Measurements from ENCODE around the gene CHIC2. TPM values are rescaled to one million over a fixed set of nuclear protein-coding genes. Genes with fewer than 3 reads are reported as not detected.

The CHIC2 gene
- total RNA-seq, 1 donor from 2014 or later = 51.3 TPM

- no peak for DNase-seq
Observed at GRCh38 chr4:54005475-54005874, 58.9 kb downstream of the CHIC2 start.

GRCh38 chr4:54004463-54004862 is 59.9 kb downstream of the CHIC2 start:
- no peak for DNase-seq

GRCh38 chr4:54001668-54002365 is 62.6 kb downstream of the CHIC2 start:
- no peak for DNase-seq

- no peak for DNase-seq
Observed at GRCh38 chr4:53997898-53998297, 66.5 kb downstream of the CHIC2 start.

GRCh38 chr4:53994382-53995102 is 69.9 kb downstream of the CHIC2 start:
- DNase-seq = no peak

DNA sequence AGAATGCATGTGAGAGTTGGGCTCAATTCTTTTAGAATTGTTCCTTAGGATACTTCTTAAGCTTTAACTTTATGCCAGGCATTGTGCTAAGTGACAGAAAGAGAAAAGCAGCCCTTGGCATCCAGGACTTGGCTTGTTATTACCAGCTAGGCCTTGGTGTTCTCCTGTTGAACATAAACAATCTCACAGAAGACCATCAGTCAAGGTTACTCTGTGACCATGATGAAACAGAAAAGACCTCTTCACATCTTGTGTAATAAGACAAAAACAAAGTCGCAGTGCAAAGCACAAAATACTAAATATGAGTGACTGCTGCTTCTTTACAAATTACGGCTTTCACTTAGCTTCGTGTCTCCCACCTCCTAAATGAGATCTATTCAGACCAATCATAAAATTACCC is 71.6 kb downstream of the CHIC2 start:
- DNase-seq = no peak

GRCh38 chr4:53991821-53992220 is 72.6 kb downstream of the CHIC2 start:
- no peak for DNase-seq

- no peak for DNase-seq
Observed at GRCh38 chr4:53990641-53991040, 73.8 kb downstream of the CHIC2 start.

DNA sequence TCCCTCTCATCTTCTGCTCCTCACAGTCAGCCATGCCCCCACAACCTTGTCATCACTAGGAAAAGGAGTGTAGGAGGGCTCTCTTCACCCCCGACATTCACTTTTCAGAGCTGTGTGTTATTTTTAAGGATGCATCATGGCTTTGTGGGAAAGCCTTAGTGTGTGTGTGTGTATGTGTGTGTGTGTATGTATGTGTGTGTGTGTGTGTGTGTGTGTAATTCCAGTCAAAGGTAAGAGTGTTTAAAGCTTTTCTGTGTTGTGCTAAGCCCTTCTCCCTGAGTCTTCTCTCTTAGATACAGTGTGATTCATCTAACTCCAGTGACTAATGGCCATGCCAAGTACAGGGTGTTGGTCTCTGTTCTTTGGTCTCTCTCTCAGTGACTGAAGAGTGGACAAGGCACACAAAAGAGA is 76.6 kb downstream of the CHIC2 start:
- no peak for DNase-seq

GRCh38 chr4:53986062-53986461 is 78.3 kb downstream of the CHIC2 start:
- no peak for DNase-seq

DNA sequence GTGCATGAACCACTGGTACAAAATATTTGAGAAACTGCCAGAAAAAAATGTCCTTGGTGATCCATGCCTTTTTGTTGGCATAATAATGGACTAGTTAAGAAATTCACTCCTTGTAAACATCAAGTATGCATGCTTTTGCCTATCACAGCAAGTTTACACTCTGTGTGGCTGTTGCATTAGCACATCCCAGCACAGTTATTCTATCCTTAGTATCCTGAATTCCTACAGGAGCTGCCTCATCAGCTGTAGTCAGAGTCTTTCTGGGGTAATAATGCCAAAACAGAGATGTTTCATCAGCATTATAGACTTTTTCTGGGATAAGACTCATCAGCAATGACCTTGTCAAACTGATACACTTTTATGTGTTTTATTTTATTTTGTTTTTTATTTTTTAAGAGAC is 82.8 kb downstream of the CHIC2 start:
- DNase-seq = no peak

DNA sequence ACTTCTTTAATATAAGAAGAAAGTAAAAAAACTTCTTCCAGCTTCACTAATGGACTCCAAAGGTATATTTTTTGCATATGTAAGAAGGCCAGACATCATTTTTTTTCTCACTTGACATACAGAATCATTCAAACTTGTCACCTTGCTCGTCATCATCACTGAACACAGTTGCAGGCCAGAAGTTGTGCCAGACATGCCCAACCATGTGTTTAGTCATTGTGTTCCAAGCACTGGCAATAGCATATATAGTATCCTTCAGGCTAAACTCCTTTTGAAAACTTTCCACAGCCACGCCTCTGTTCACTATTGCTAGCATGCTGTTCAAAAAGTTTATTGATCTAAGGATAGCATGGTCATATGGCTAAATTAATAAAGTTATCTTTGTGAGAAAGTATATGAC is 83.3 kb downstream of the CHIC2 start:
- DNase-seq = no peak

- DNase-seq = no peak
Observed at GRCh38 chr4:53974561-53974960, 89.8 kb downstream of the CHIC2 start.

GRCh38 chr4:53967986-53968385 is 96.4 kb downstream of the CHIC2 start:
- DNase-seq = no peak

DNA sequence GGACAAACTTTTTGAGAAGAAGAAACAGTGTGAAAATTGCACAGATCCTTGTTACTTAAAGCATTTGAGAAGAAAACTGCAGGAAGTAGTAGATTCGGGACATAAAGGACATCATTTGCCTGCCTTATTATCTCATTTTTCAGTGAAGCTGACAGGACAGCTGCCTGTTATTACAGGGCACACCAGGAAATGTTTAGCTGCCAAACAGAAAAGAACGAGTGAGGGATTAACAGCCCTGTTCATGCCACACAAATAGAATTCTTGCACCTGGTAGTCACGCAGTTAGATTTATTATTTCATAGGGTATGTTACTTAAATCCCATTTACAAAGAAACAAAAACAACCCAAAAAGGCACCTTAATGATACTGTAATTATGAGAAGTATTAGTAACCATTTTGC is 100.6 kb downstream of the CHIC2 start:
- no peak for DNase-seq

GRCh38 chr4:53963336-53963735 is 101.1 kb downstream of the CHIC2 start:
- DNase-seq = no peak

DNA sequence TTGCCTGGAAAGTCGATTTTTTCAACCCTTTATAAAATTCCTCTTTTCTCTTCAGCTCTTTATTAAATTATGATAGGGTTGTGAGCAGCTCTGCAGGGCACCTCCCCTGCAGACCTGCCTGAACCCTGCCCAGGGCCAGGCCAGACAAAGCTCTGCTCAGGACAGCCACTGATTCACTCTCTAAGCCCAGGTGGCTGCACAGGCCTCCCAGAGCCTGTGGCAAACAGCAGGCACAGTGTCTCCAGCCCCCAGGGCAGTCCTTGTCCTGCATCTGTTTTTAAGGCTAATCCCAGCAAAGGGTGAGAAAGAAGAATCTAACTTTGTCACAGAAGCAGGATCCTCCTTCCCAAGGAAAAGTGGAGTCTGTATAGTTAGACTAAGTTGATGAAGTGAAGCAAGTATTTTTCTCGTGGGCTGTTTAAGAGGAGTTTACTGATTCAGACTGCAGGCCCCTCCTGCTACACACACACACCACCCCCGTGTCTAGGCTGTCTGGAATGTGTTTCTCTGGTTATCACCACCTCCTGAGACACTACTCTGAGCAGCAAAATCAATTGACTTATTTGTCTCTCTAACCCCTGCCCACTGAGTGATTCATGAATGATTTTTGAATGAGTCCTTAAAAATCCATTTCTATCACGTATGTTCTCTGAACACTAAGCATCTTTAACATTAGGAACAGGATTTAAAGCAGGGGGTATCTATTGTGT is 101.7 kb downstream of the CHIC2 start:
- DNase-seq = no peak

DNA sequence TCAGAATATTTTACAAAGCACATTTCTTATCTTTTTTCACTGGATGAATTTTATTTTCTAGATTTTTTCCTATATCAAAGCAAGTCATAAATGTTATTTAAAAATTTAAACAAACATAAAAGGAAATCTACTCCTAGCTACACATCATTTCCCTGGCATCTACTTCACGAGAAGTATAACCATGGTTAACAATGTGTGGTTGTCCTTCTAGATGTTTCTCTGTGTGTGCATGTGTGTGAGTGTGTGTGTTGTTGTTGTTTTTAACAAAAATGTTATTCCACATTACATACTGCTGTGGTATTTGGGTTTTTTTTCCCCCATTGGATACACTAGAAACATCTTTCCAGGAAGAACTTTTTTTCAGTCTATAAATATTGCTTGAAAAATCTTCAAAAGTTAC is 103.1 kb downstream of the CHIC2 start:
- DNase-seq = no peak

DNA sequence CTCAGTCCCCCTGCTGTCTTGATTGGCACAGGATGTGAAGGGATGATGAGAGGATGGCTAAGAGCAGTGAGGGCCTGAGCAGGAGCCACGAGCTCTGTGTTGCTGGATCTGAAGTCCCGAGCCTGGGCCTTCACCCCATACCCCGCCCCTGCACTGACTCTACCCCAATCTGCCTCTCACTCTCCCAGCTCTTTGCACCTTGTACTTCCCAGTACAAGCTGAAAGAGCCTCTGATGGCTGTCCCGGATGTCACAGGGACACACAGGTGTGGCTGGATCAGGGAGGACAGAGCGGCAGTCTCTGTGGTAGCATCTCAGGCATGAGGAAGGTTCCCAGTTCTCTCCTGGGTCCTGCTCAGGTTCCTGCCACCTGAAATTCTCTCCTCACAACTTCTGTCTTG is 103.6 kb downstream of the CHIC2 start:
- DNase-seq = no peak
